GM18858 (cell line): ENCODE data around the gene PHF1.
"Not testable (repeated sequence)": the region's sequence is repeated elsewhere in the genome, so short reads cannot be mapped to it uniquely, and the experiment has no call there.

Experiments used
- ATAC-seq: cut with Tn5 transposase; IDR thresholded peaks from one replicate; pipeline ENCODE4 v1.9.1; 2021; ENCODE audit not compliant: unreplicated experiment

The PHF1 gene

DNA sequence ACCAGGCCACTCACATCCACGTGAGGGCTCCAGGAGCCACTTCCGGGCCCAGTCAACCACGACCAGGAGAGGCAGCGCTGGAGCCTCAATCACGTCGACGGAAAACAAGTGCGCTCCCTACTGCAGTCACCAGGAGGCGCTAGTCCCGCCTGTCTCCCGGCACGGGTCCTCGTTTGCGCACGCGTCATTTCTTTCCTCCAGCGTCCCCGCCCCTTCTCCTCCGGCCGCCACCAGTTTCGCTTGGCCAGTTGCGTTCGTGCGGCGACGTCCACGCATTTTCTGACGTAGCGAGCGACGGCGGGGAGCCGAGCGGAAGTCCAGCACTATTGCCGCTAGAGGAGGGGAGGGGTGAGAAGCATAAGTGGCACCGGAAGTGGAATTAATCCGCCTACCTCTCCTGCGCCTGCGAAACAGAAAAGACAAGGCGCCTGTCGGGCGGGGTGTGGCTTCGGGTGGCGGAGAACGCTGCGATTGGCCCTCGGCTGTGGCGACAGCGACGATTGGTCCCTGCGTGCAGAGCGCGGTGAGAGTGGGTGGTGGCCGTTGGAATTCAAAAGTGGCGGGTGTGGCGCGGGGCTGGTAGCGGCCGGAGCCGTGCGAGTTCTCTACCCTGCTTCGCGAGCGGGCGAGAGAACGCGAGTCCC is 19.4 kb upstream of the PHF1 start, which contains the start of gene KIFC1:
TSS of gene KIFC1 (plus strand) at position 546 of the 644 bp plus-strand sequence. CDS start 163 bp downstream, outside the sequence.
- peak; percentile 64 for ATAC-seq

DNA sequence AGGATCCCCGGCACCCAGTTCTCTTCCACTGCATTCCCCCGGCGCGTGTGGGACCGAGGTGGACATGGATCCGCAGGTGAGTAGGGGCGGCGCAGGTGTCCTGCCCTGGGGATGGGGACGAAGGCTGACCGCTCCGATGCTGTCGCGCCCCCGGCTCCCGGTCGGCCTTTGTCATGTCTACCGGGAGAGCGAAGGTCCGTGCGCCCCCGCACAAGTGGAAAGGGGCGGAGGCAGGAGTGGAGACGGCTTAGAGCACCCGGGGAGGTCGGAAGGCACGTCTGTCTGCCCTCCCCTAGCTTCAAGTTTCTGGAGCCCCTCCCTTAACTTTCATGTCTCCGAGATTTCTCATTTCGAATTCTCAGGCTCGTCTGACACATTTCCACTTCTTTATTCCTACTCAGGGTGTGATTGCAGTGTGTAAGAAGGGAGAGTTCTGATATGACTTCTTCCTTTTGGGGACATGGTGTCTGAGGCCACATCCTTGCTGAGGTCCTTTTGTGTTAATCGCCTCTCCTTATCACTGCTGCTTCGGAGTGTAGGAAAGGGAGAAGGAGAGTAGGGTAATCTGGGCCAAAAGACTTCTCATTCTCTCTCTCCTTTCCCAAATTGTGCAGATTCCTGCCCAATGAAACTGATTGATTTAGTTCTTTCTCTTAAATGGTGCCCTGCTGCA is 18.8 kb upstream of the PHF1 start:
- ATAC-seq: no peak

DNA sequence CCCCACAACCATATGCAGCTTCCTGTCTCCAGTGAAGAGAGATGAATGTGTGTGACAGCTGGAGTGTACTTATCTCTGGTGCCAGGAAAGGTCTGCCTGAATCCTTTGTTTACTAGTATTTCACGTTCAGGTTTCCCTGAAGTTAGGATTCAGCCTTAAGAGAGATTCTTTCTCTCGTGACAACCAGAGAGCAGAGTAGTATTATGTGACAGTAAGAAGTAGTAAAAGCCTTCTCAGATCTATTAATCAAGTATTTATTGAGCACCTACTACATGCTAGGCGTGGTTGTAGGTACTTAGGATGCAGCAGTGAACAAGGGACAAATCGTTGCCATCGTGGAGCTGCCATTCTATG is 18.2 kb upstream of the PHF1 start:
- ATAC-seq: no peak

DNA sequence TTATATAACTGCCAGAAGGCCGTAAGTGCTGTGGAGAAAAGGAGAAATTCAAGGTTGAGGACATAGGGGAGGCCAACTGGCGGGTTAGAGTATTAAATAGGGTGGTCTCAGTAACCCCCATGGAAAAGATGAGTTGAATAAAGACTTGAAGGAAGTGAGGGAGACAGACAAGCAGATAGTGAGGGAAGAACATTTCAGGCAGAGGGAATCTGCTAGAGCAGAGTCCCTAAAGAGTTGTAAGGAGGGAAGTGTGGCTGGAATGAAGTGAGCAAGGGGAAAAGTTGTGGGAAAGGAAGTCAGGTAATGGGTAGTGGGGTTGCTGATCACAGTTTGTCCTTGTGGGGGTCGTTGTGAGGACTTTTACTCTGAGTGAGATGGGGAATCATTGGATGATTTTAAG is 17.8 kb upstream of the PHF1 start:
- no peak for ATAC-seq

DNA sequence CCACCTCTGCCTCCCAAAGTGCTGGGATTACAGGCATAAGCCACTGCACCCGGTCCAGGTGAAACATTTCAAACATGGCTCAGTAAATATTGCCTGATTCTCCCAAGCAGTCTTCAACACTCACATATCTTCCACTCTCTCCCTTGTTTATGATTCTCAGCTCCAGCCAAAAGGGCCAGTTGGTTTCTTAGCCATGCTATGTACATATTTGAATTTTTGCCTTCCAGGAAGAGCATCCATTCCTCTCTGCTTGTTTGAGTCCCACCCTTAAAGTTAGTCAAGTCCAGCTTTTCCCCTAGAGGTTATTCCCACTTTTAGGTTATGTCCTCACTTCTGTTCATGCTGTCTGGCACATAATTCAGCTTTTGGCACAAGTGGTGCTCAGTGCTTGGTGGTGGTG is 13.3 kb upstream of the PHF1 start:
- no peak for ATAC-seq

DNA sequence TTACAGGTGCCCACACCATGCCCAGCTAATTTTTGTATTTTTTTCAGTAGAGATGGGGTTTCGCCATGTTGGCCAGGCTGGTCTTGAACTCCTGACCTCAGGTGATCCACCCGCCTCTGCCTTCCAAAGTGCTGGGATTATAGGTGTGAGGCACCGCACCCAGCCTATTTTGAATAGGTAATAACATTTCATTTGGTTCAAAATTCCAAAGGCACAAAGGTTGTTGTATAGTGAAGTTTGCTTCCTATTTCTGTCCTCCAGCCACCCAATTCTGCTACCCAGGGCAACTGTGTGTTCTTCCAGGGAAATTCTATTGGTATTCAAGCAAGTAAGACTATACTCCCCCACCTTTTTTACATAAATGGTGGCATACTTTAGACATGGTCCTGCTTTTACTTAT is 12.2 kb upstream of the PHF1 start:
- not testable (repeated sequence) for ATAC-seq

DNA sequence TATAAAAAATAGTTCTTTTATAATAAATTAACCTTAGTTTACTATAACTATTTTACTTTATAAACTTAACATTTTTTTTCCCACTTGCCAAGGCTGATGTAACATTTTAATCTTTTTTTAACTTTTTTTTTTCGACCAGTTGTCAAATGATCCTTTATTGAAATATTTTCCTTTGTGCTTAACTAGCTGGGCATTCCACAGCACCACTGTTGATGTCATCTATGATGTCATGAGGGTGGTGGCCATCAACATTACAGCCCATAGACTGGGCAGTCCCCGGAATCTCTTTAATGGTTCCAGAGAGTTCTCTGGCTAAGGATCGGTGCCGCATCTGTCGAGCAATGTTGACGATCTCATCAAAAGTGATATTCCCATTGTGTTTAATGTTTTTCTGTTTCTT is 10.9 kb upstream of the PHF1 start:
- ATAC-seq: not testable (repeated sequence)

DNA sequence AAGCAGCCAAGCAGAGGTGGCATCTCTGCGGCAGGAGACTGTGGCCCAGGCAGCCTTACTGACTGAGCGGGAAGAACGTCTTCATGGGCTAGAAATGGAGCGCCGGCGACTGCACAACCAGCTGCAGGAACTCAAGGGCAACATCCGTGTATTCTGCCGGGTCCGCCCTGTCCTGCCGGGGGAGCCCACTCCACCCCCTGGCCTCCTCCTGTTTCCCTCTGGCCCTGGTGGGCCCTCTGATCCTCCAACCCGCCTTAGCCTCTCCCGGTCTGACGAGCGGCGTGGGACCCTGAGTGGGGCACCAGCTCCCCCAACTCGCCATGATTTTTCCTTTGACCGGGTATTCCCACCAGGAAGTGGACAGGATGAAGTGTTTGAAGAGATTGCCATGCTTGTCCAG is 5.9 kb upstream of the PHF1 start:
- no peak for ATAC-seq

DNA sequence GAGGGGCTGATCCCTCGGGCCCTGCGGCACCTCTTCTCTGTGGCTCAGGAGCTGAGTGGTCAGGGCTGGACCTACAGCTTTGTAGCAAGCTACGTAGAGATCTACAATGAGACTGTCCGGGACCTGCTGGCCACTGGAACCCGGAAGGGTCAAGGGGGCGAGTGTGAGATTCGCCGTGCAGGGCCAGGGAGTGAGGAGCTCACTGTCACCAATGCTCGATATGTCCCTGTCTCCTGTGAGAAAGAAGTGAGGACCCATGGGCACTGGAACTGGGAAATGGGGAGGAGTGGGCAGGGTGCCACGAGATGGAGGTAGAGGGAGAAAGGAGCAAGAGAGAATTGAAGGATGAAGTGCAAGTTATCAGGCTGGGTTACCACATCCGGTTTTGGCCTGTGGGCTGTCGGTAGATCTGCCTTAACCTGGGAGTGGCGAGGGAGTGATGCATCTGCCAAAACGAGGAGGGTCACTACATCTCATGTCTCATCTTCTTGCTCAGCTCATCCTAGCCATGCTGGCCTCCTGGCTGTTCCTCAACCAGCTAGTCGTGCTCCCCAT is 5.4 kb upstream of the PHF1 start:
- ATAC-seq: no peak

DNA sequence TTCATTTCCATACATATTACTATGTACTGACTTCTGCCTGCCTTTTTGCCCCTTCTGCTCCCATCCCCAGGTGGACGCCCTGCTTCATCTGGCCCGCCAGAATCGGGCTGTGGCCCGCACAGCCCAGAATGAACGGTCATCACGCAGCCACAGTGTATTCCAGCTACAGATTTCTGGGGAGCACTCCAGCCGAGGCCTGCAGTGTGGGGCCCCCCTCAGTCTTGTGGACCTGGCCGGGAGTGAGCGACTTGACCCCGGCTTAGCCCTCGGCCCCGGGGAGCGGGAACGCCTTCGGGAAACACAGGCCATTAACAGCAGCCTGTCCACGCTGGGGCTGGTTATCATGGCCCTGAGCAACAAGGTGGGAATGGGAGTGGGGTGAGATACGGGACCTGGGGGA is 4.7 kb upstream of the PHF1 start:
- no peak for ATAC-seq

DNA sequence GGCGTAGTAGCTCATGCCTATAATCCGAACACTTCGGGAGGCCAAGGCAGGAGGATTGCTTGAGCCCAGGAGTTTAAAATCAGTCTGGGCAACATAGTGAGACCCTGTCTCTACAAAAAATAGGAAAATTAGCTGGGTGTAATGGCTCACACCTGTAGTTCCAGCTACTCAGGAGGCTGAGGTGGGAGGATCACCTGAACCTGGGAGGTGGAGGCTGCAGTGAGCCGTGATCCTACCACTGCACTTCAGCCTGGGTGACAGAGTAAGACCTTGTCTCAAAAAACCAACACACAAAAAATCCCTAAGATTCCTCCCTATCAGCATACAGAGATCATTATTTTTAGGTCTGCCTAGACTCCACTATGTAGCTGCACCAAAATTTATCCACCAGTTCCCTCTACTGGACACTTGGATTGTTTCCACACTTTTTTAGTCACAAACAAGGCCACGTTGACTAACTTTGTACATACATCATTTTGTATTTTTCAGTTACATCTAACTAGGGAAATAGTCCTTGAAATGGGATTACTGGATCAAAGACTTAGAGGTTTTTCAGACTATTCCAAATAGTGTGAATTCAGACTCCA is 3.6 kb upstream of the PHF1 start:
- no peak for ATAC-seq

DNA sequence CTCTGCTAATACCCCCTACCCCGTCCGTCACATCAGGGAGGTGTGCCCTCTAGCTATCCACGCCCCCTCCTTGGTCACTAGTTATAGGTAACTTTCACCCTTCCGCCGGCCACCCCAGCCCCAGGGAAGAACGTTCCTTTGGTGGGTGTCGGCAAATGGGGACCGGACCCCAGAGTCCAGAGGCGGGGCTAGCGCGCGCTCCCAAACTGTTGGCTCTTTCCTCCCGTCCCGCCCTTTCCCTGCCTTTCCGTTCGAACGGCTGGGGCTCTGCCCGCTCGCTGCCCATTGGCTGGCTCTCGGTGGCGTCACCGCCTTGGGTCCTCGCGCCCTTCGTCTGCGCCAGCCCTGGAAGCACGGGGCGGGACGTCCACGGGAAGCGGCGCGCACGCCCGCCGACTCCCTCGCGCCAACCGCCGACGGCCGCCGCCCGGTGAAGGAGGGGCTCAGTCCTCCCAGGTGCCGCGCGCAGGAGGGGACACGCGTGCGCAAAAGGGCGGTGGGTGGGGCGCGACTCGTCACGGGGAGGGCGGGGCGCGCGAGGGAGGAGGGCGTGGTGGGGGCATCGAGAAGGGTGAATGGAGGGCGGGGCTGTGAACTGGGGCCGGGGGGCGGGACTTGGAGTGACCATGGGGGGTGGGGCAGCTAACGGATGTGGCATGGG is 634 bp upstream of the PHF1 start:
- ATAC-seq: peak; percentile 80

DNA sequence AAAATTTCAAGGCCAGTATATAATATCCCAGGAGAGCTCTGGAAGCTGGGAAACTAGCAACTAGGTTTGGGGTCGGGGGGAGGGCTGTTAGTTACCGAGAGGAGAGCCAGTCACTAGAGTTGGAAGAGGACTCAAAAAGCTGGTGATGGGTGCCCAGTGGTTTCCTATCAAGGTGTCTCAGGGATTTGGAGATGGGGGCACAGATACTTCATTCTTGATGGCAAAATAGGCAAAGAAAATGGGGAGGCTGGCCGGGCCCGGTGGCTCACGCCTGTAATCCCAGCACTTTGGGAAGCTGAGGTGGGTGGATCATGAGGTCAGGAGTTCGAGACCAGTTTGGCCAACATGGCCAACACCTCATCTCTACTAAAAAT is 805 bp downstream of the PHF1 start:
- ATAC-seq: no peak

DNA sequence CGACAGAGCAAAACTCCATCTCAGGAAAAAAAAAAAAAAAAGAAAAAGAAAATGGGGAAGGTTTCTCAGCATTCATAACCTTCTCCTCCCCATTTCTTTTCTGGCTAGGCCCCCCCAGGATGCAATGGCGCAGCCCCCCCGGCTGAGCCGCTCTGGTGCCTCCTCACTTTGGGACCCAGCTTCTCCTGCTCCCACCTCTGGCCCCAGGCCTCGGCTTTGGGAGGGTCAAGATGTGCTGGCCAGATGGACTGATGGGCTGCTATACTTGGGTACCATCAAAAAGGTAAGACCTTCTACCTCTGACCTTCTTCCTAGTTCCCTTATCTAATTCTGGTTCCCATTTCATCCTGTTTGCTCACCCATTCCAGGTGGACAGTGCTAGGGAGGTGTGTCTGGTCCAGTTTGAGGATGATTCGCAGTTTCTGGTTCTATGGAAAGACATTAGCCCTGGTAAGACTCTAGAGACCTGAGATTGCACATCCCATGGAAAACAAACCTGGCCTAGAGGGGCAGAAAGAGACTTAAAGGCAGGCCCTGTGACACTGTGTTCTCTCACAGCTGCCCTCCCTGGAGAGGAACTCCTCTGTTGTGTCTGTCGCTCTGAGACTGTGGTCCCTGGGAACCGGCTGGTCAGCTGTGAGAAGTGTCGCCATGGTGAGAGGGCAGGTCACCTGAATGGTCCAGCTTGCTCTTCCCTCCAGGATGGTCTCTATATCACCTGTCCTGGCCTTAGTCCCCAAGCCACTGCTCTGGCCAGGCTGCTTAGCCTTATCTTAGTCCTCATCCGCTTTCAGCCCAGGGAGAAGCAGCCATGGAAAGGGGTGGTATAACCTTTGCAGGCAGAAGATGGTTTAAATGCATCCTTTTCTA is 1.6 kb downstream of the PHF1 start:
- ATAC-seq: no peak

DNA sequence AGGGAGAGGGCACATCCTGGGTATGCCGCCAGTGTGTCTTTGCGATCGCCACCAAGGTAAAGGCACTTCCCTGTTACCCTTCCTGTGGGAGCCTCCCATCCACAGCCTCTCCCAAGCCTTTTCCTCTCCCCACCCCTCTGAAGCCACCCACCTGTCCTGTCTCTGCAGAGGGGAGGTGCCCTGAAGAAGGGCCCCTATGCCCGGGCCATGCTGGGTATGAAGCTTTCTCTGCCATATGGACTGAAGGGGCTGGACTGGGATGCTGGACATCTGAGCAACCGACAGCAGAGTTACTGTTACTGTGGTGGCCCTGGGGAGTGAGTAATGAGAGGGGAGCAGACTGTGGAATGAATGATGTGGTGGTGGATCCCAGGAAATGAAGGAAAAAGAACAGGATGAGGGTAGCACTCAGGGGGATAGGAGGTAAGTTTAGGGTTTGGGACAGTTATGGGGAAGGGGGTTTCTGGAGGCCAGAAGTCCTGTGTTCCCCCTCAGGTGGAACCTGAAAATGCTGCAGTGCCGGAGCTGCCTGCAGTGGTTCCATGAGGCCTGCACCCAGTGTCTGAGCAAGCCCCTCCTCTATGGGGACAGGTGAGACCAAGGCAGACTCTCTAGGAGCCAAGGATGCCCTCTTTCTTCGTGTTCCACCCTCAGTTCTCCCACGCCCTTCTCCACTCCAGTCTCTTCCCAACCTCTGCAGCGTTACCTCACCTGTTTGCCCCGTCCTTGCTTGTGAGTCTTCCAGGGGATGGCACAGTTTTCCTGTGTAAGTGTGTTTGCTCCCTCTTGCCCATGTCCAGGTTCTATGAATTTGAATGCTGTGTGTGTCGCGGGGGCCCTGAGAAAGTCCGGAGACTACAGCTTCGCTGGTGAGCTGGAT is 2.7 kb downstream of the PHF1 start:
- ATAC-seq: no peak

DNA sequence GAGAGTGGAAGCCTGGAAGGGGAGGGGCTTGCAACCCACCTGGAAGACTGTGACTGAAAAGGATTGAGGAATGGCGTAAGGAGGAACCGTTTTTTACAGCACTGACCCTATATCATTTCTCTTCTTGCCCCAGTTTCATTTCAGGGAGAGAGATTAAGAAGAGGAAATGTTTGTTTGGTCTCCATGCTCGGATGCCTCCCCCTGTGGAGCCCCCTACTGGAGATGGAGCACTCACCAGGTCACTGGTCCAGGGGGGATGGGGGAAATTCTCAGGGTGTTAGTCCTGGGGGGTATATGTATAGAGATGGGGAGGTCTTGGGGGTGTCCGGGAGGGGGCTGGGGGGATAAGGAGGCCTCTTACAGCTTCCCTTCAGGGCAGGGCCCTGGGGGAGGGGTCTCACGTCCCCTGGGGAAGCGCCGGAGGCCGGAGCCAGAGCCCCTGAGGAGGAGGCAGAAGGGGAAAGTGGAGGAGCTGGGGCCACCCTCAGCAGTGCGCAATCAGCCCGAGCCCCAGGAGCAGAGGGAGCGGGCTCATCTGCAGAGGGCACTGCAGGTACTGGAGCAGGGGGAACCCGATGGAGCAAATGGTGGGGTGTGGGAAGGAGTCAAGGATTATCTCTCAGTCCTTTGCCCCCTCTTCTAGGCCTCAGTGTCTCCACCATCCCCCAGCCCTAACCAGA is 3.9 kb downstream of the PHF1 start:
- ATAC-seq: no peak

DNA sequence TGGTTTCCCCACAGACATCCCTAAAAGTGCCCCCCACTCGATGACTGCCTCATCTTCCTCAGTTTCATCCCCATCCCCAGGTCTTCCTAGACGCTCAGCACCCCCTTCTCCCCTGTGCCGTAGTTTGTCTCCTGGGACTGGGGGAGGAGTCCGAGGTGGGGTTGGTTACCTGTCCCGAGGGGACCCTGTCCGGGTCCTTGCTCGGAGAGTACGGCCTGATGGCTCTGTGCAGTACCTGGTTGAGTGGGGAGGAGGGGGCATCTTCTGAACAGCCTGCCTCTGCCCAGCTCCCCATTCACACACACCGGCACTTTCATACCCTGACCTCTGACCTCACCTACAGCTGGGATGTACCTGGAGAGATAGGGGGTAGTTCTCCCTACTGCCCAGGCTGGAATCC is 5.0 kb downstream of the PHF1 start:
- no peak for ATAC-seq

DNA sequence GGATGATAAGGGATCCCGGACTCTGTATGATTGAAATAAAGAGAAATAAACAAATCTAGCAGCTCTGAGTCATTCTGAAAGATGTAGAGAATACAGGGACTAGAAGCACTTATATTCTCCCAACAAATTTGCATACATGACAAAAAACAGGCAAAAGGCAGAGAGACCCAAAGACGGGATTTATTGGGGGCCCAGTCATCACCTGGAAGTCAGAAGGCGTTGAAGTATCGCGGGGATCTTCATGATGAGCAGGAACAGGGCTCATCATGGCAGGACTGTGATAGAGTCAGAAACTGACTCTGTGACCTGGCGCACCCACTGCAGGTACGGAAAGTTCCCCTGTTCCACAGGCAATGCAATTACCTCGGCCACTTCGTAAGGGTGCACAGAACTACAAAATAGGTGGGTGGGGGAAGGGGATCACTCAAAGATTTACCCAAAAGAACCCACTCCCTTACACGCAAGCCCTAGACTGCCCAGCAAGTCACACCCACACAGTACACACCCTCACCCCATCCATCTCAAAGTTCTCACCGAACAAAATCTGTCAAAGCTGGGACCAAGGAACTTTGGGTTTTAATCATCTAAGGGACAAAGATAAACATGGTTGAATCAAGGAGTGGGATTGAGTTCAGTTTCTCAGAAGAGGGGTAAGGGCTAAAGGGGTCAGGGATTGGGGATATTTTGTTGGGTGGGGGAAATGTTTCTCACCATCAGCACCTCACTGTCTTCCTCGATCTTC is 5.7 kb downstream of the PHF1 start:
- no peak for ATAC-seq
